GM12878 (cell line): ENCODE results near the gene MYOCD. TPM values are rescaled to one million over a fixed set of nuclear protein-coding genes. Genes with fewer than 3 reads are reported as not detected.
A peak's percentile ranks its signal among the peaks of the same experiment; 100 is the strongest.

Experiments
- ATAC-seq: fragments of 200-7000 bp; cut with Tn5 transposase; 3 replicates; pipeline ENCODE4 v1.9.1; 2020; ENCODE audit warnings: mild to moderate bottlenecking, moderate library complexity
- BruUV-seq: library from RNA; stranded (reverse); fragments of 400-500 nt; replicated peaks from 2 replicates; lab custom pipeline; 2021; lab: Mats Ljungman, UMichigan
- CTCF ChIA-PET: fragments of 300-600 bp; sonication (Branson Sonifier 250); formaldehyde crosslinking; extraction: SDS; loops from one replicate; lab custom pipeline; 2021; ENCODE audit warnings: inconsistent platforms; lab: Yijun Ruan, JAX
- POLR2A ChIA-PET: fragments of 350-600 bp; formaldehyde crosslinking; extraction: SDS; loops from one replicate; lab custom pipeline; 2021; ENCODE audit warnings: inconsistent platforms; lab: Charles Lee
- RAD21 ChIA-PET: fragments of 300-600 bp; sonication (Branson Sonifier 250); formaldehyde crosslinking; loops from one replicate; lab custom pipeline; 2023; ENCODE audit warnings: antibody characterized with exemption; ENCODE audit not compliant: unreplicated experiment; lab: Charles Lee
- SMC1A ChIA-PET: fragments of 300-600 bp; sonication (Branson Sonifier 250); formaldehyde crosslinking; loops from one replicate; lab custom pipeline; 2023; ENCODE audit not compliant: unreplicated experiment, uncharacterized antibody; lab: Charles Lee
- DNase-seq: peaks from one replicate; pipeline ENCODE4 v3.0.0-alpha.2; 2011; ENCODE audit warnings: low read depth, low spot score
- FAIRE-seq: peaks from 3 replicates; lab custom pipeline; 2011; peaks lifted over from hg19 to GRCh38; lab: Jason Lieb, UNC
- H2AFZ ChIP-seq: 2 replicates; pipeline ENCODE4 v1.6.0; 2011; ENCODE audit warnings: low read depth, low read length, control low read depth; ENCODE audit not compliant: control insufficient read depth
- H3K27ac ChIP-seq: 2 replicates; pipeline ENCODE4 v1.5.1; 2011; ENCODE audit warnings: control low read depth; ENCODE audit not compliant: control insufficient read depth, insufficient read depth
- H3K27me3 ChIP-seq, 2 experiments: replicated peaks in 1 of 2; 2 replicates each; pipeline versions ENCODE4 v1.6.0 to v1.6.1; 2011; ENCODE audit warnings: low read length in 1 of 2; ENCODE audit not compliant: control insufficient read depth in 2 of 2, insufficient read depth in 2 of 2
- H3K36me3 ChIP-seq, 2 experiments: 2 replicates each; pipeline ENCODE4 v1.5.1; 2011; ENCODE audit warnings: low read length in 1 of 2; ENCODE audit not compliant: control insufficient read depth in 2 of 2, insufficient read depth in 2 of 2
- H3K4me1 ChIP-seq: 2 replicates; pipeline ENCODE4 v1.6.1; 2011; ENCODE audit warnings: mild to moderate bottlenecking, low read length, moderate library complexity, mixed read lengths; ENCODE audit not compliant: control insufficient read depth, insufficient read depth
- H3K4me2 ChIP-seq: 2 replicates; pipeline ENCODE4 v1.6.0; 2011; ENCODE audit warnings: control low read depth; ENCODE audit not compliant: control insufficient read depth, insufficient read depth
- H3K4me3 ChIP-seq: fragments of 200-600 bp; sonication (generic); 2 replicates; pipeline ENCODE4 v1.5.1; 2016
- H3K79me2 ChIP-seq: 2 replicates; pipeline ENCODE4 v1.6.0; 2011; ENCODE audit warnings: low read length; ENCODE audit not compliant: control insufficient read depth, insufficient read depth
- H3K9ac ChIP-seq: 2 replicates; pipeline ENCODE4 v1.8.0; 2011; ENCODE audit warnings: low read length, control low read depth, mixed read lengths; ENCODE audit not compliant: control insufficient read depth, insufficient read depth
- H3K9me3 ChIP-seq: replicated peaks from 3 replicates; pipeline ENCODE4 v1.5.1; 2011; ENCODE audit warnings: mild to moderate bottlenecking, low read length; ENCODE audit not compliant: control insufficient read depth, insufficient read depth
- H4K20me1 ChIP-seq: 2 replicates; pipeline ENCODE4 v1.6.0; 2011; ENCODE audit not compliant: control insufficient read depth, insufficient read depth
- CBFB ChIP-seq: IDR thresholded peaks from 2 replicates; pipeline ENCODE4 v1.6.1; 2016; ENCODE audit warnings: antibody characterized with exemption, low read depth
- JUNB ChIP-seq: IDR thresholded peaks from 2 replicates; pipeline ENCODE4 v1.6.1; 2016; ENCODE audit warnings: antibody characterized with exemption, mild to moderate bottlenecking
- LARP7 ChIP-seq: fragments of 450-650 bp; IDR thresholded peaks from 2 replicates; pipeline ENCODE4 v1.6.1; 2017; ENCODE audit warnings: mild to moderate bottlenecking
- MXI1 ChIP-seq: fragments of 150-350 bp; IDR thresholded peaks from 2 replicates; pipeline ENCODE4 v1.6.1; 2011; ENCODE audit warnings: low read depth, mild to moderate bottlenecking, inconsistent platforms, low read length, improper control_type of control experiment
- NFIC ChIP-seq: IDR thresholded peaks from 2 replicates; pipeline ENCODE4 v1.6.1; 2012; ENCODE audit warnings: low read depth, mild to moderate bottlenecking, inconsistent platforms, low read length, moderate library complexity
- SIX5 ChIP-seq: IDR thresholded peaks from 2 replicates; pipeline ENCODE4 v1.6.1; 2011; ENCODE audit warnings: mild to moderate bottlenecking, low read depth, low read length, moderate library complexity; ENCODE audit not compliant: severe bottlenecking
- TBL1XR1 ChIP-seq: IDR thresholded peaks from 2 replicates; pipeline ENCODE4 v1.6.1; 2012; ENCODE audit warnings: low read depth, low read length, improper control_type of control experiment
- WGBS: methylation state at CpG from one replicate; pipeline ENCODE4 v1.1.6; 2016; ENCODE audit warnings: low lambda C conversion rate; ENCODE audit not compliant: insufficient replicate concordance, insufficient coverage; ENCODE audit errors: missing lambda C conversion rate; 5-methylcytosine and 5-hydroxymethylcytosine counted together
- in situ Hi-C: fragments of 300-500 bp; cut with MboI; formaldehyde crosslinking; loops from 9 replicates; pipeline ENCODE4 v1.14.3; 2018; ENCODE audit warnings: mixed read lengths
- intact Hi-C: fragments of 100-400 bp; cut with micrococcal nuclease; formaldehyde crosslinking; loops from one replicate; pipeline ENCODE4 v1.14.2; 2022; ENCODE audit not compliant: unreplicated experiment
- polyA plus RNA-seq, 11 experiments: library from polyadenylated mRNA; depleted of rRNA in 4 of 11; unstranded in 6 of 11; stranded (reverse) in 5 of 11; fragments of >200 nt; fragmentation: Nextera tagmentation in 4 of 11; fragmentation: Illumina TruSeq in 1 of 11; extraction: Ambion mirVana in 4 of 11; extraction: Trizol in 1 of 11; gene quantifications; 1 replicate in 1 of 11; 2 replicates in 10 of 11; pipeline versions ENCODE4 v1.2.1 to v1.2.3, GENCODE V29; 2011 to 2016; ENCODE audit warnings: inconsistent platforms in 2 of 11, missing spikeins in 2 of 11, low read depth in 1 of 11
- total RNA-seq, 4 experiments: library from RNA; depleted of rRNA in 3 of 4; stranded (reverse); fragments of >200 nt in 3 of 4; fragmentation: Illumina TruSeq in 1 of 4; extraction: Trizol in 1 of 4; gene quantifications; 2 replicates each; pipeline versions ENCODE4 v1.2.1 to v1.2.3, GENCODE V29; 2013 to 2021

Gene MYOCD
- total and polyA plus RNA-seq, 10 of the 15 experiments (the other 5 are each of a cell fraction or from before 2014, with no cell fraction given) = not detected

DNA sequence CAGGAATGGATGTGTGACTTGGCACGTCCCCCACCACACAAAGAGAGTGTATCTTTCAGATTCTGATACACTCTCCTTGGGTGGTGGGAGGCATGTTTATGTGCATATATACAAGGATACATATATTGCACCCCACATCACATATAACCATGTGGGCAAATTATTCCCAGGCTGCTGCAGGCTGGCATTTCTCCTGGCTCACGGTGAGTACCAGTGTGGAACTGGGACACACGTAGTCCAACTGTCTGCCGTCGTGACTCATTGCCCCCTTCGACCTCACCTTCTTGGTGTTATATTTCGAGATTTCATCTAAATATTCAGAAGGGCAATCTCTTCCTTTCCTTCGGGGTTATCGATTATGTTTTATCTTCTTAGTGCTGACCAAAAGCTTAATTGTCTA is 148.0 kb downstream of the MYOCD start (continued):
- TF ChIP-seq NFIC = no peak
- TF ChIP-seq CBFB = no peak
- TF ChIP-seq JUNB = no peak
- TF ChIP-seq, all 136 proteins: peak for 0

DNA sequence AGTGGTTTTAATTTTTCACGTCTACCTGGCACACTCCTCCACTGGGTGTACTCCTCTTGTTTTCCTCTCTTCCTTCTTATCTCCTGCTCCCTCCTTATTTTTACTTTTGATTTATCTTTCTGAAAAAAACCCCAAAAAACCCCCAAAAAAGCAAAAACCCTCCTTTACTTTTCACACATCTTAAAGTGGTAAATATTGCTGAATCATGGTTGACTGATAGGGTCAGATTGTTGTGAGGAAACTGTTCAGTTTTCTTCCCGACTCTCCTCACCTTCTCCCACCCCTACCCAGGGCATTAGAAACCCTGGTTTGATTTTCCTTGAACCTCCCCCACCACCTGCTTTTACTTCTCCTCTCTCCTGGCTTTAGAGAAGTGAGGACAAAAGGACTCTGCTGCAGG is 149.0 kb downstream of the MYOCD start:
- intact Hi-C loops = no loop called here
- no peak for ATAC-seq
- H3K4me1 ChIP-seq = peaks cover 25% of the 10 kb centered on the region
- POLR2A ChIA-PET = no interaction called here
- TF ChIP-seq JUNB (no peak), MXI1 (no peak), SIX5 (no peak), LARP7 (no peak), TBL1XR1 (no peak)
- TF ChIP-seq, all 136 proteins: peak for 0
- BruUV-seq = no TSS peak
- Histone ChIP-seq H3K27ac (peak overlapping the region; percentile 89), H3K9ac (0 out of 2 replicates have a peak overlapping the region, but pooled peaks have one; percentile 48), H4K20me1 (no peaks in the 10 kb centered on the region), H3K36me3 (no peaks in the 10 kb centered on the region), H3K79me2 (no peaks in the 10 kb centered on the region), H3K27me3 (no peaks in the 10 kb centered on the region), H3K9me3 (no peaks in the 10 kb centered on the region; the same call in 1 of the 3 replicates), H3K4me3 (no peak overlapping the region), H2AFZ (no peak overlapping the region), H3K4me2 (peak overlapping the region; percentile 88; the same call in 1 of the 2 replicates)
- in situ Hi-C loops = no loop called here
- RAD21 ChIA-PET = no interaction called here
- CTCF ChIA-PET = no interaction called here
- WGBS = 46% methylated on average over 2 of the region's 2 CpGs
- DNase-seq (no peak), FAIRE-seq (no peak)
- SMC1A ChIA-PET = no interaction called here
